AG04449 (cell line): ENCODE measurements around the gene GRIK1.

ENCODE experiments used
- CTCF ChIA-PET: fragments of 350-600 bp; formaldehyde crosslinking; extraction: SDS; loops from one replicate; lab custom pipeline; 2021; ENCODE audit warnings: antibody characterized with exemption; lab: Yijun Ruan, JAX
- POLR2A ChIA-PET: fragments of 400-600, 350-600 bp; formaldehyde crosslinking; extraction: SDS; loops from one replicate; lab custom pipeline; 2020; ENCODE audit warnings: antibody characterized with exemption, inconsistent platforms; lab: Yijun Ruan, JAX
- DNase-seq: peaks from one replicate; pipeline ENCODE4 v3.0.0-alpha.2; 2010; ENCODE audit warnings: low read depth, low spot score
- H3K4me3 ChIP-seq: 2 replicates; pipeline ENCODE4 v1.5.1; 2011; ENCODE audit warnings: low read depth, mild to moderate bottlenecking, control low read depth, low read length
- TF ChIP-seq, protein P1 (sequence below): IDR thresholded peaks from one replicate; pipeline ENCODE4 v1.5.1; 2011; ENCODE audit warnings: mild to moderate bottlenecking, moderate library complexity, low read length, control low read depth, inconsistent platforms; ENCODE audit not compliant: insufficient read depth; ENCODE audit errors: missing control alignments

GRIK1 gene

DNA sequence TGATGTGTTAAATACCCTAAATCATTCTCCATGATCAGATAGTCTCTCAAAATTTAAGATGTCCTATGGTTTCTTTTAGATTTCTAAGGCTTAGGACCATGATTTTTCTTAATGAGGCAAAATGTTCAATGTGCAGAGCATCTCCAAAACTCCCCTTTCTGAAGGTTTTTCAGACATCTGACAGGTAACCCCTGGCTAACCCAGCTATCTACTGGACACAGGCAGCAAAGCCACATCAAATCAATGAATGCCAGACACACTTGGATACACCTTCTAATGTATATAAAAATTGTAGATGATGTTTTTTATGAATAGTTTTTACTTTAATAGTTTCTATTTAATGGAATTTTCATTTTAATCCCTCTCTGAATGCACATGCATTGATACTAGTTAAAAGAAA, 285.6 kb downstream of the GRIK1 start:
- H3K4me3 ChIP-seq: no peak overlapping the region
- ChIA-PET POLR2A (no interaction called here), CTCF (interaction anchor here (0.7 kb wide), 1 partner anchor 10 kb away, joined by 3 read pairs; no protein-coding TSS in a partner anchor)
- TF ChIP-seq, protein P1, sequence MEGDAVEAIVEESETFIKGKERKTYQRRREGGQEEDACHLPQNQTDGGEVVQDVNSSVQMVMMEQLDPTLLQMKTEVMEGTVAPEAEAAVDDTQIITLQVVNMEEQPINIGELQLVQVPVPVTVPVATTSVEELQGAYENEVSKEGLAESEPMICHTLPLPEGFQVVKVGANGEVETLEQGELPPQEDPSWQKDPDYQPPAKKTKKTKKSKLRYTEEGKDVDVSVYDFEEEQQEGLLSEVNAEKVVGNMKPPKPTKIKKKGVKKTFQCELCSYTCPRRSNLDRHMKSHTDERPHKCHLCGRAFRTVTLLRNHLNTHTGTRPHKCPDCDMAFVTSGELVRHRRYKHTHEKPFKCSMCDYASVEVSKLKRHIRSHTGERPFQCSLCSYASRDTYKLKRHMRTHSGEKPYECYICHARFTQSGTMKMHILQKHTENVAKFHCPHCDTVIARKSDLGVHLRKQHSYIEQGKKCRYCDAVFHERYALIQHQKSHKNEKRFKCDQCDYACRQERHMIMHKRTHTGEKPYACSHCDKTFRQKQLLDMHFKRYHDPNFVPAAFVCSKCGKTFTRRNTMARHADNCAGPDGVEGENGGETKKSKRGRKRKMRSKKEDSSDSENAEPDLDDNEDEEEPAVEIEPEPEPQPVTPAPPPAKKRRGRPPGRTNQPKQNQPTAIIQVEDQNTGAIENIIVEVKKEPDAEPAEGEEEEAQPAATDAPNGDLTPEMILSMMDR: no peak
- no peak for DNase-seq

DNA sequence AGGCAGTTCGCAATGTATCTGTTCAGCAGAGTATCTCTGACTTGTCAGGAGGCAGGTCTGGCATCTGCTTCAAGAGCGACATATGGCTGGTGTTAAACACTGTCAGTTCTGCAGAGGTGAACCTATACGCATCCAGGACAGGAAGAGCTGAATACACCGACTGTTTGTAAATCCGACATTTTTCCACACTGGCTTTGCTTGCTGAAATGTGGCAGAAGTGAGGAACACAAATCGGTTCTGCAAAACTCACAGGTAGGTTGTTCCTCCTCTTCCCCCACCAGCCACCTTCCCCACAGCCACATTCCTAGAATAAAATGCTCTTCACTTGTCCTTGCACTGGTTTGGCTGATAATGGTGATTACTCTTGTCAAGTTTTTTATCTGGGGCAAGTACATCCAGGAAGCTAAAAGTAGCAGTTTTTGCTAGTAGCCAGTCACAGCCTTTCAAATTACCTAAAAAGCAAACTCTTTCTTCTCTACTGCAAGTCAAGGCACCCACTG, 289.2 kb downstream of the GRIK1 start:
- TF ChIP-seq, protein P1: no peak
- no peak for DNase-seq
- no peak overlapping the region for H3K4me3 ChIP-seq
- ChIA-PET CTCF (no interaction called here), POLR2A (no interaction called here)

DNA sequence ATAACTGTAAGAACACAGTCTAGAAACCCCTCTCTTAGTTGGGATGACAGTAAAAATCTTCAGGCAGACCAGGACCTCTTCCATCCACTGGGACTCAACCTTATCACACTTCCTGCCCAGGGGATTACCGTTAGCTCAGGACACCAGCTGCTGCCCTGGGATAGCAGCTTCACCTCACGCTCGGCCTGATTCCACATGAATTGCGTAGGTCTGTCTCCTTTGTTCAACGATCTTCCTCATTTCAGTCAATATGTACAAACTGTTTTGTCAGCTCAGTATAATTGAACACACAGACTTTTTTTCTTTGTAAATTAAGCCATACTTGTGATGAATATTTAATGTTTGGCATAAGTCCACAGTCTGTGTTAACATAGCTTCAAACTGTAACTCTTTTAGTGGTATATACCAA, 290.4 kb downstream of the GRIK1 start:
- POLR2A ChIA-PET: no interaction called here
- TF ChIP-seq, protein P1: no peak
- no peak overlapping the region for H3K4me3 ChIP-seq
- DNase-seq: no peak
- CTCF ChIA-PET: no interaction called here

DNA sequence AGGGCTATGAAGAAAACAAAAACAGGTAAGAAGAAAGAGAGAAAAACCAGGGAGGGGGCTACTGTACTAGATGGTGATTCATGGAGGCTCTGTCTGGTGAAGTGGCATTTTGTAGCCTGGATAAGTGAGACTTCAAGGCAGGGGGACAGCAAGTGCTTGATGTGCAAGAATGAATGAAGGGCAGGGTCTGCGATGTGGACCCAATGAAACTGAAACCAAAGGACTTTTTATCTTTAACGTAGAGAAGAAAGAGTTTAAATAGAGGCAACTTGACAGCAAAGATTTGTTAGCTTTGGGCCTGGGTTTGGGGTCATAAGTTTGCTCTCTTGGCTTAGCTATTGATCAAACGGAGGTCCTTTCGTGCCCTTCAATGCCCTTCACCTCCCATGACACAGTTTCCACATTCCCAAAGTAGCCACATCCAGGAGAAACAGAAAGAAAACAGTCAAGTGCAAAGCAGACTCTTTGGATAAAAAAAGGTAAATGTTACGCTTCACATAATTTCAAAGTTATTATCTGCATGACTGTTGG, 291.0 kb downstream of the GRIK1 start:
- POLR2A ChIA-PET: no interaction called here

DNA sequence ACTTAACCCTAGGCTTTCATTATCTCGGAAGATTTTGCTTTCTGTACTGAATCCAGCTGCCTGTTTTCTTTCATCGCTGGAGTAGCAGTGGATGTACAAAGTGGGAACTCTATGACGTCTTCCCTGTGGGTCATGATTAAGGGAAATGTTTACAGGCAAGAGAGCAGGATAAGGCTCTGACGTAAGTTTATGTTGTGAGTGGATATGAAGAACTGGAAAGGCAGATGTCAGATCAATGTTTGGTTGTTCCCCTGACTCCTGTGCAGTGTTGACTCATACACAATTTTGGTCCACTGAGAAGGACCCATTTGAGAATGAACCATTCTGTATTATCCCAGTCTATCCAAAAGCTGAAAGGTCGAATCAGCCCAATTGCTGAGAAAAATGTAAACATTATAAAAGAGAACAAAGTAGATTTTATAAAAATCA, 292.4 kb downstream of the GRIK1 start:
- no peak overlapping the region for H3K4me3 ChIP-seq
- ChIA-PET CTCF (no interaction called here), POLR2A (no interaction called here)
- TF ChIP-seq, protein P1: no peak
- no peak for DNase-seq

More for the DNA sequence above, 291.0 kb downstream of the GRIK1 start:
- H3K4me3 ChIP-seq: no peak overlapping the region
- TF ChIP-seq, protein P1: no peak
- CTCF ChIA-PET: no interaction called here
- no peak for DNase-seq

DNA sequence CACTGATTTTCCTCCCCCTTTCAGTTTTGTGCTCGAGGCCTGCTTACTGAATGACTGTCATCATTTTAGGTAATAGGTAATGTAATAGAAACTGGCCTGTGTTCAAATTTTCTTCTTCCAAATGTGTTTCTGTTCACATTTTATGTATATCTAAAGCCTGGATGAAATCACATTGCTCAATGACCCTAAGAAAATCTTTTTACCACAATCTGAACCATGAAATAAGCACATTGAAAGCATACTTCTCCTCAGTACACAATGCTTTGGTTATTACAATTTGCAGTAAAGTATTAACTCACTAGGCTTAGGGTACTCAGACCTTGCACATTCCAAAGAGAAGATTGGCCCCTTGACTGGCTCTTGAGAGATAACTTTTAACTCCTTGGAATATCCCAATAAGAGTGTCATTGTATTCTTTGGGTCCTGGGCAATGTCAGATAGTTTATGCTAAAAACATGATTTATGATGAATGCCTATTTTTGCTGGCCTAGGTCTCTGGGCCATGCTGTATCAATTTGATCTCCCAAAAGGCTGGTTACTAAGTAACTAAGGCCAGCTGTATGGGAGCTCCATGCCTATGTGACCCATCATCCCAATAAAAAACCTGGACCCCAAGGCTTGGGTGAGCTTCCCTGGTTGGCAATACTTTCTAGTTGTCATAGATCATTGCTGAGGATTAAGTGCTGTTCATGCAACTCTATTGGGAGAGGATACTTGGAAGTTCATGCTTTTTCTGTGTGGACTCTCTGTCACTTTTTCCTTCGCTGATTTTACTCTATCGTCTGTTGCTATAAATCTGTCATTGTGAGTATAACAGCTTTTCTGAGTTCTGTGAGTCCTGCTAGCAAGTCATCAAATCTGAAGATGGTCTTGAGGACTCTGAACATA, 293.9 kb downstream of the GRIK1 start:
- ChIA-PET POLR2A (no interaction called here), CTCF (no interaction called here)
- no peak for DNase-seq
- TF ChIP-seq, protein P1: no peak
- no peak overlapping the region for H3K4me3 ChIP-seq
